Activated CD8-positive, alpha-beta T cell treated with anti-CD3 and anti-CD28 coated beads for 36 hours (primary cell): ENCODE data around the gene DCDC1. TPM values are rescaled to one million over a fixed set of nuclear protein-coding genes. Genes with fewer than 3 reads are reported as not detected.

Experiments used
- ATAC-seq: fragments of 200-7000 bp; cut with Tn5 transposase; one replicate; pipeline ENCODE4 v1.10.0; 2021; ENCODE audit warnings: mild to moderate bottlenecking, moderate library complexity
- CTCF ChIA-PET: fragments of 350-600 bp; sonication (Branson Sonifier 250); formaldehyde crosslinking; loops from one replicate; lab custom pipeline; 2021; ENCODE audit warnings: antibody characterized with exemption; lab: Charles Lee
- POLR2A ChIA-PET: fragments of 350-600 bp; sonication (Branson Sonifier 250); formaldehyde crosslinking; loops from one replicate; lab custom pipeline; 2021; ENCODE audit warnings: antibody characterized with exemption; lab: Charles Lee
- DNase-seq: peaks from one replicate; pipeline ENCODE4 v3.0.0-alpha.2; 2020
- H3K27ac Mint-ChIP-seq: one replicate; pipeline ENCODE4 v1.8.0; 2021; ENCODE audit warnings: mild to moderate bottlenecking, mixed read lengths
- H3K27me3 Mint-ChIP-seq: one replicate; pipeline ENCODE4 v1.8.0; 2021; ENCODE audit warnings: mixed read lengths
- H3K36me3 Mint-ChIP-seq: one replicate; pipeline ENCODE4 v1.8.0; 2021; ENCODE audit warnings: low read depth, mixed read lengths
- H3K4me1 Mint-ChIP-seq: one replicate; pipeline ENCODE4 v1.8.0; 2021; ENCODE audit warnings: low read depth, mixed read lengths
- H3K4me3 Mint-ChIP-seq: one replicate; pipeline ENCODE4 v1.8.0; 2021; ENCODE audit warnings: mild to moderate bottlenecking, moderate library complexity, mixed read lengths
- H3K9me3 Mint-ChIP-seq: one replicate; pipeline ENCODE4 v1.8.0; 2021; ENCODE audit warnings: mixed read lengths
- CTCF ChIP-seq: fragments of 200-600 bp; IDR thresholded peaks from one replicate; pipeline ENCODE4 v1.8.0; 2022; ENCODE audit warnings: antibody characterized with exemption, mild to moderate bottlenecking
- intact Hi-C: fragments of 100-400 bp; cut with micrococcal nuclease; formaldehyde crosslinking; loops from one replicate; pipeline ENCODE4 v1.10.0; 2022
- total RNA-seq, 2 experiments: library from RNA; stranded (reverse); gene quantifications; one replicate each; pipeline ENCODE4 v1.2.3, GENCODE V29; 2021

The DCDC1 gene
- total RNA-seq: not detected

- peak; percentile 96 for DNase-seq
- no peak for TF ChIP-seq CTCF
- peaks cover 31% of the 10 kb centered on the region for H3K4me1 Mint-ChIP-seq
- H3K4me3 Mint-ChIP-seq: peak within 1 kb of the TSS; percentile 98
- ChIA-PET POLR2A (no interaction called here), CTCF (interaction anchor here (1.1 to 1.3 kb wide), 2 partner anchors 10 to 12 kb away, joined by 3 to 4 read pairs; no protein-coding TSS in a partner anchor)
- peak; percentile 98 for ATAC-seq
- H3K9me3 Mint-ChIP-seq: no peaks in the 10 kb centered on the region
- peak within 1 kb of the TSS; percentile 93 for H3K27ac Mint-ChIP-seq
- no peaks in the 10 kb centered on the region for H3K27me3 Mint-ChIP-seq
- intact Hi-C loops: no loop called here
- peaks cover 2% of the 10 kb centered on the region for H3K36me3 Mint-ChIP-seq
Measured at GRCh38 chr11:31369348-31370329, at the start of gene DCDC1, which contains the start of gene DNAJC24. TSS of gene DCDC1 (minus strand) at chr11:31369739. CDS start at chr11:31328280, 41,459 bp downstream. TSS of gene DNAJC24 (plus strand) at chr11:31369860. CDS start at chr11:31370749, 889 bp downstream.

- ChIA-PET POLR2A (no interaction called here), CTCF (interaction anchor here (1.3 kb wide), 1 partner anchor 24 kb away, joined by 3 read pairs; no protein-coding TSS in a partner anchor)
- ATAC-seq: no peak
- intact Hi-C loops: no loop called here
- H3K27me3 Mint-ChIP-seq: no peaks in the 10 kb centered on the region
- DNase-seq: no peak
- no peak for TF ChIP-seq CTCF
- H3K27ac Mint-ChIP-seq: no peak overlapping the region
- no peak overlapping the region for H3K4me3 Mint-ChIP-seq
- no peaks in the 10 kb centered on the region for H3K9me3 Mint-ChIP-seq
- no peaks in the 10 kb centered on the region for H3K4me1 Mint-ChIP-seq
- H3K36me3 Mint-ChIP-seq: peaks cover 11% of the 10 kb centered on the region
Measured at GRCh38 chr11:31419138-31419537, 49.6 kb upstream of the DCDC1 start.

GRCh38 chr11:31417816-31418215 lies 48.3 kb upstream of the DCDC1 start:
- intact Hi-C loops: no loop called here
- no peak for DNase-seq
- no peaks in the 10 kb centered on the region for H3K4me1 Mint-ChIP-seq

GRCh38 chr11:31417357-31417756 lies 47.8 kb upstream of the DCDC1 start:
- no peak for ATAC-seq
- TF ChIP-seq CTCF: no peak
- no peaks in the 10 kb centered on the region for H3K4me1 Mint-ChIP-seq
- intact Hi-C loops: no loop called here
- no peaks in the 10 kb centered on the region for H3K9me3 Mint-ChIP-seq
- POLR2A ChIA-PET: no interaction called here
- H3K27me3 Mint-ChIP-seq: no peaks in the 10 kb centered on the region
- H3K27ac Mint-ChIP-seq: no peak overlapping the region
- CTCF ChIA-PET: interaction anchor here (1.2 to 1.6 kb wide), 3 partner anchors 14 to 541 kb away, joined by 3 to 4 read pairs (median 3); no protein-coding TSS in a partner anchor
- H3K4me3 Mint-ChIP-seq: no peak overlapping the region
- DNase-seq: no peak
- H3K36me3 Mint-ChIP-seq: peaks cover 7% of the 10 kb centered on the region

More at GRCh38 chr11:31417816-31418215, 48.3 kb upstream of the DCDC1 start:
- Mint-ChIP-seq H3K36me3 (peaks cover 7% of the 10 kb centered on the region), H3K27ac (no peak overlapping the region), H3K27me3 (no peaks in the 10 kb centered on the region), H3K9me3 (no peaks in the 10 kb centered on the region), H3K4me3 (no peak overlapping the region)
- ChIA-PET POLR2A (no interaction called here), CTCF (interaction anchor here (1.3 to 1.6 kb wide), 3 partner anchors 21 to 541 kb away, joined by 3 to 4 read pairs (median 3); no protein-coding TSS in a partner anchor)
- no peak for ATAC-seq
- TF ChIP-seq CTCF: no peak
